Neural progenitor cell (in vitro differentiated cells): ENCODE measurements around the gene NAALADL1.

Experiments used
- CTCF ChIP-seq: fragments of 200-600 bp; sonication (generic); IDR thresholded peaks from 2 replicates; pipeline ENCODE4 v1.5.1; 2017; ENCODE audit warnings: antibody characterized with exemption, mild to moderate bottlenecking
- EZH2 ChIP-seq: fragments of 200-600 bp; sonication (generic); IDR thresholded peaks from 2 replicates; pipeline ENCODE4 v1.6.1; 2017; ENCODE audit warnings: antibody characterized with exemption, mild to moderate bottlenecking, moderate library complexity
- EZH2phosphoT487 ChIP-seq: fragments of 200-600 bp; sonication (generic); IDR thresholded peaks from 2 replicates; pipeline ENCODE4 v1.6.1; 2017; ENCODE audit warnings: antibody characterized with exemption

GRCh38 chr11:65013130-65013887, 45.0 kb downstream of the NAALADL1 start:
- TF ChIP-seq CTCF (peak; percentile 63), EZH2phosphoT487 (no peak), EZH2 (peak; percentile 41)
